NK-92 treated with Interleukin-12 subunit alpha and Interleukin-12 subunit beta, amount 100 ng/mL, for 24 hours (cell line): ENCODE measurements around the gene HMG20B.

Source experiments
- DNase-seq: peaks from one replicate; lab custom pipeline; 2025; lab: John Stamatoyannopoulos, UW

Gene HMG20B

GRCh38 chr19:3620817-3621547, 48.2 kb downstream of the HMG20B start:
- no peak for DNase-seq

GRCh38 chr19:3621689-3622088, 48.9 kb downstream of the HMG20B start:
- no peak for DNase-seq

- DNase-seq: no peak
Observed at GRCh38 chr19:3622224-3622623, 49.5 kb downstream of the HMG20B start.

GRCh38 chr19:3623716-3624115, 51.0 kb downstream of the HMG20B start:
- DNase-seq: no peak

- DNase-seq: no peak
Observed at GRCh38 chr19:3625996-3626472, 53.3 kb downstream of the HMG20B start.

- peak; percentile 97 for DNase-seq
Observed at GRCh38 chr19:3626473-3627350, 54.0 kb downstream of the HMG20B start, which contains the start of gene CACTIN. Gene CACTIN, minus strand, starts transcription at chr19:3626790. Its CDS starts 28 bp downstream, at chr19:3626762.

GRCh38 chr19:3627351-3627723, 54.6 kb downstream of the HMG20B start:
- no peak for DNase-seq
